Activated T-cell treated with anti-CD3 and anti-CD28 coated beads, Interleukin-2, amount 50 U/mL, for 48 hours (primary cell): Measurements from ENCODE around the gene PLXND1.
"Not testable (repeated sequence)": the region's sequence is repeated elsewhere in the genome, so short reads cannot be mapped to it uniquely, and the experiment has no call there.

Experiments used
- DNase-seq, 2 experiments: peaks; one replicate each; pipeline ENCODE4 v3.0.0-alpha.2; 2020

PLXND1 gene

GRCh38 chr3:129606636-129607390, at the start of gene PLXND1:
TSS of gene PLXND1 (minus strand) at chr3:129606676. CDS start at chr3:129606639, 37 bp downstream.
- peak; percentile 42 to 53 for DNase-seq

GRCh38 chr3:129655291-129655700, 48.8 kb upstream of the PLXND1 start:
- no peak for DNase-seq

GRCh38 chr3:129654131-129654530, 47.7 kb upstream of the PLXND1 start:
- no peak for DNase-seq

- no peak for DNase-seq
Observed at GRCh38 chr3:129653019-129653418, 46.5 kb upstream of the PLXND1 start.

- DNase-seq = no peak
Observed at GRCh38 chr3:129651435-129652202, 45.1 kb upstream of the PLXND1 start.

- peak; percentile 66 to 69 for DNase-seq
Observed at GRCh38 chr3:129650256-129650872, 43.9 kb upstream of the PLXND1 start.

- DNase-seq = no peak
Observed at GRCh38 chr3:129648391-129648790, 41.9 kb upstream of the PLXND1 start.

GRCh38 chr3:129645286-129645685, 38.8 kb upstream of the PLXND1 start:
- DNase-seq = no peak

GRCh38 chr3:129644836-129645235, 38.4 kb upstream of the PLXND1 start:
- no peak for DNase-seq

- DNase-seq = not testable (repeated sequence)
Observed at GRCh38 chr3:129641567-129642260, 35.2 kb upstream of the PLXND1 start.

GRCh38 chr3:129640985-129641384, 34.5 kb upstream of the PLXND1 start:
- not testable (repeated sequence) for DNase-seq

- DNase-seq = no peak
Observed at GRCh38 chr3:129638481-129638880, 32.0 kb upstream of the PLXND1 start.

GRCh38 chr3:129636082-129636481, 29.6 kb upstream of the PLXND1 start:
- DNase-seq = no peak

GRCh38 chr3:129635656-129636055, 29.2 kb upstream of the PLXND1 start:
- DNase-seq = no peak

GRCh38 chr3:129633751-129634481, 27.4 kb upstream of the PLXND1 start:
- DNase-seq = no peak

- DNase-seq = no peak
Observed at GRCh38 chr3:129632977-129633376, 26.5 kb upstream of the PLXND1 start.

- no peak for DNase-seq
Observed at GRCh38 chr3:129632556-129632955, 26.1 kb upstream of the PLXND1 start.

- DNase-seq = no peak
Observed at GRCh38 chr3:129632056-129632455, 25.6 kb upstream of the PLXND1 start.

- no peak for DNase-seq
Observed at GRCh38 chr3:129629011-129629410, 22.5 kb upstream of the PLXND1 start.

GRCh38 chr3:129628169-129628522, 21.7 kb upstream of the PLXND1 start:
- DNase-seq = no peak

- DNase-seq = peak; percentile 72 to 78
Observed at GRCh38 chr3:129627350-129628168, 21.1 kb upstream of the PLXND1 start.
